Astrocyte (in vitro differentiated cells and primary cell): ENCODE results near the gene HSD17B4.

ENCODE experiments used
- EZH2 ChIP-seq: IDR thresholded peaks from 2 replicates; pipeline ENCODE4 v1.6.1; 2012; ENCODE audit warnings: mild to moderate bottlenecking, low read length, inconsistent platforms; ENCODE audit not compliant: insufficient read depth
- TF ChIP-seq, protein P1 (sequence below): IDR thresholded peaks from 2 replicates; pipeline ENCODE4 v1.5.1; 2011; ENCODE audit warnings: low read depth, mild to moderate bottlenecking, inconsistent platforms, low read length, moderate library complexity; ENCODE audit not compliant: insufficient read depth

DNA sequence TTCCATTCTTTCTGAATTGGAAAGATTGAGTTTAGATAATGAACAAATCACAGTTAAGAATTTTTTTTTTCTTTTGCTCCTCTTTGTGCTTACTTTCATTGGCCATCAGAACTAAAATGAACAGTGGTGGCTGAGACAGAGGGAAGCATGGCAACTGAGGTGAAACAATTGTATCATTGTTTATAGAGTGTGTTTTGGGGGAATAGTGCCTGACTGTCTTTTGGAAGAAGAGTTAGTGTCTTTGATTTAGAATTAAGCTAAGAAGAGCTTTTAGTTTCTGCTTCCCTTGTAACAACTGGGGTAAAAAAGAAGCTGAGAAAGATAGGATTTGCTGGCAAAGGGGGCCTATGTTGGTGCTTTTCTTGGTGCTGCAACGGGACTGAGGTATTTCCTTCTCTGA, 24.0 kb downstream of the HSD17B4 start:
- TF ChIP-seq, protein P1, sequence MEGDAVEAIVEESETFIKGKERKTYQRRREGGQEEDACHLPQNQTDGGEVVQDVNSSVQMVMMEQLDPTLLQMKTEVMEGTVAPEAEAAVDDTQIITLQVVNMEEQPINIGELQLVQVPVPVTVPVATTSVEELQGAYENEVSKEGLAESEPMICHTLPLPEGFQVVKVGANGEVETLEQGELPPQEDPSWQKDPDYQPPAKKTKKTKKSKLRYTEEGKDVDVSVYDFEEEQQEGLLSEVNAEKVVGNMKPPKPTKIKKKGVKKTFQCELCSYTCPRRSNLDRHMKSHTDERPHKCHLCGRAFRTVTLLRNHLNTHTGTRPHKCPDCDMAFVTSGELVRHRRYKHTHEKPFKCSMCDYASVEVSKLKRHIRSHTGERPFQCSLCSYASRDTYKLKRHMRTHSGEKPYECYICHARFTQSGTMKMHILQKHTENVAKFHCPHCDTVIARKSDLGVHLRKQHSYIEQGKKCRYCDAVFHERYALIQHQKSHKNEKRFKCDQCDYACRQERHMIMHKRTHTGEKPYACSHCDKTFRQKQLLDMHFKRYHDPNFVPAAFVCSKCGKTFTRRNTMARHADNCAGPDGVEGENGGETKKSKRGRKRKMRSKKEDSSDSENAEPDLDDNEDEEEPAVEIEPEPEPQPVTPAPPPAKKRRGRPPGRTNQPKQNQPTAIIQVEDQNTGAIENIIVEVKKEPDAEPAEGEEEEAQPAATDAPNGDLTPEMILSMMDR, result no peak
- no peak for TF ChIP-seq EZH2
